H9 (cell line): Measurements from ENCODE around the gene KCNJ16. TPM values are rescaled to one million over a fixed set of nuclear protein-coding genes. Genes with fewer than 3 reads are reported as not detected.
A peak's percentile ranks its signal among the peaks of the same experiment; 100 is the strongest.

Experiments used
- DNase-seq: peaks from one replicate; pipeline ENCODE4 v3.0.0-alpha.2; 2017
- H2AFZ ChIP-seq: one replicate; pipeline ENCODE4 v1.6.1; 2013; ENCODE audit warnings: mild to moderate bottlenecking, low read length, control low read depth, moderate library complexity
- H2AK5ac ChIP-seq: 2 replicates; pipeline ENCODE4 v1.6.1; 2013; ENCODE audit warnings: low read length, control low read depth, mixed read lengths; ENCODE audit not compliant: insufficient read length
- H2BK120ac ChIP-seq: one replicate; pipeline ENCODE4 v1.6.1; 2013; ENCODE audit warnings: low read depth, mild to moderate bottlenecking, low read length, control low read depth, inconsistent platforms; ENCODE audit not compliant: poor library complexity, severe bottlenecking
- H2BK12ac ChIP-seq: 2 replicates; pipeline ENCODE4 v1.6.1; 2013; ENCODE audit warnings: low read length, control low read depth, mixed read lengths, low read depth; ENCODE audit not compliant: insufficient read length
- H2BK15ac ChIP-seq: 2 replicates; pipeline ENCODE4 v1.6.1; 2013; ENCODE audit warnings: low read depth, low read length, control low read depth
- H2BK20ac ChIP-seq: one replicate; pipeline ENCODE4 v1.6.1; 2013; ENCODE audit warnings: low read depth, mild to moderate bottlenecking, low read length, control low read depth, inconsistent platforms; ENCODE audit not compliant: poor library complexity, severe bottlenecking
- H2BK5ac ChIP-seq: 2 replicates; pipeline ENCODE4 v1.6.1; 2013; ENCODE audit warnings: low read length, control low read depth, mixed read lengths; ENCODE audit not compliant: insufficient read length
- H3K14ac ChIP-seq: 2 replicates; pipeline ENCODE4 v1.6.1; 2013; ENCODE audit warnings: low read length, control low read depth; ENCODE audit not compliant: insufficient read depth
- H3K18ac ChIP-seq: 2 replicates; pipeline ENCODE4 v1.6.1; 2013; ENCODE audit warnings: low read depth, mild to moderate bottlenecking, mixed read lengths, low read length, control low read depth; ENCODE audit not compliant: insufficient read length
- H3K23ac ChIP-seq: 2 replicates; pipeline ENCODE4 v1.6.1; 2013; ENCODE audit warnings: low read length, control low read depth, mixed read lengths, low read depth; ENCODE audit not compliant: insufficient read length
- H3K23me2 ChIP-seq: 2 replicates; pipeline ENCODE4 v1.6.1; 2013; ENCODE audit warnings: low read depth, mild to moderate bottlenecking, mixed read lengths, low read length, control low read depth; ENCODE audit not compliant: insufficient read length, poor library complexity, severe bottlenecking
- H3K27ac ChIP-seq: 2 replicates; pipeline ENCODE4 v1.5.1; 2013; ENCODE audit warnings: low read length, control low read depth, mixed read lengths, low read depth; ENCODE audit not compliant: insufficient read length
- H3K27me3 ChIP-seq: 2 replicates; pipeline ENCODE4 v1.6.1; 2013; ENCODE audit warnings: low read length, control low read depth, inconsistent platforms; ENCODE audit not compliant: insufficient read depth
- H3K4ac ChIP-seq: 2 replicates; pipeline ENCODE4 v1.6.1; 2013; ENCODE audit warnings: low read depth, mild to moderate bottlenecking, control low read depth, inconsistent platforms, low read length, moderate library complexity
- H3K4me1 ChIP-seq: 2 replicates; pipeline ENCODE4 v1.6.1; 2013; ENCODE audit warnings: low read length, control low read depth, inconsistent platforms; ENCODE audit not compliant: insufficient read depth
- H3K4me2 ChIP-seq: 2 replicates; pipeline ENCODE4 v1.6.1; 2013; ENCODE audit warnings: low read length, control low read depth, mixed read lengths; ENCODE audit not compliant: insufficient read length, insufficient read depth
- H3K56ac ChIP-seq: 2 replicates; pipeline ENCODE4 v1.6.1; 2013; ENCODE audit warnings: low read depth, mild to moderate bottlenecking, mixed read lengths, low read length, control low read depth; ENCODE audit not compliant: insufficient read length
- H3K79me1 ChIP-seq: 2 replicates; pipeline ENCODE4 v1.6.1; 2013; ENCODE audit warnings: low read depth, mild to moderate bottlenecking, moderate library complexity, low read length, control low read depth, inconsistent platforms; ENCODE audit not compliant: insufficient read depth, poor library complexity, severe bottlenecking
- H3K79me2 ChIP-seq: 2 replicates; pipeline ENCODE4 v1.6.1; 2013; ENCODE audit warnings: low read length, control low read depth, inconsistent platforms; ENCODE audit not compliant: insufficient read depth
- H3K9ac ChIP-seq: 2 replicates; pipeline ENCODE4 v1.6.1; 2013; ENCODE audit warnings: low read length, control low read depth, mixed read lengths; ENCODE audit not compliant: insufficient read length; ENCODE audit errors: extremely low read depth
- H3K9me3 ChIP-seq: one replicate; pipeline ENCODE4 v1.6.1; 2013; ENCODE audit warnings: low read depth, low read length, inconsistent platforms; ENCODE audit not compliant: control insufficient read depth
- H3T11ph ChIP-seq: one replicate; pipeline ENCODE4 v1.6.1; 2013; ENCODE audit warnings: mild to moderate bottlenecking, low read length, control low read depth, inconsistent platforms
- H4K20me1 ChIP-seq: one replicate; pipeline ENCODE4 v1.6.1; 2013; ENCODE audit not compliant: control insufficient read depth, insufficient read length, insufficient read depth
- H4K5ac ChIP-seq: 2 replicates; pipeline ENCODE4 v1.6.1; 2013; ENCODE audit warnings: low read depth, mild to moderate bottlenecking, mixed read lengths, low read length, control low read depth; ENCODE audit not compliant: insufficient read length
- H4K8ac ChIP-seq: replicated peaks from 2 replicates; pipeline ENCODE4 v1.6.1; 2013; ENCODE audit warnings: low read length, control low read depth, mixed read lengths, low read depth; ENCODE audit not compliant: insufficient read length
- H4K91ac ChIP-seq: 2 replicates; pipeline ENCODE4 v1.6.1; 2013; ENCODE audit warnings: low read depth, mild to moderate bottlenecking, moderate library complexity, mixed read lengths, low read length, control low read depth; ENCODE audit not compliant: insufficient read length
- H3K27ac Mint-ChIP-seq, 3 experiments: 2 replicates in 2 of 3; 3 replicates in 1 of 3; pipeline ENCODE4 v1.8.0; 2020 to 2021; ENCODE audit warnings: mixed read lengths in 3 of 3, mild to moderate bottlenecking in 1 of 3, moderate library complexity in 1 of 3
- H3K27me3 Mint-ChIP-seq: 2 replicates; pipeline ENCODE4 v1.8.0; 2021; ENCODE audit warnings: low read depth, mild to moderate bottlenecking, moderate library complexity, mixed read lengths
- H3K36me3 Mint-ChIP-seq, 3 experiments: 2 replicates in 2 of 3; 3 replicates in 1 of 3; pipeline ENCODE4 v1.8.0; 2020 to 2021; ENCODE audit warnings: low read depth in 3 of 3, mixed read lengths in 3 of 3; ENCODE audit not compliant: insufficient read depth in 1 of 3
- H3K4me1 Mint-ChIP-seq, 2 experiments: 2 replicates each; pipeline ENCODE4 v1.8.0; 2020; ENCODE audit warnings: mixed read lengths in 2 of 2
- H3K4me3 Mint-ChIP-seq, 2 experiments: 2 replicates in 1 of 2; 3 replicates in 1 of 2; pipeline ENCODE4 v1.8.0; 2020 to 2021; ENCODE audit warnings: mild to moderate bottlenecking in 2 of 2, mixed read lengths in 2 of 2, moderate library complexity in 1 of 2
- H3K9me3 Mint-ChIP-seq, 2 experiments: 2 replicates in 1 of 2; 3 replicates in 1 of 2; pipeline ENCODE4 v1.8.0; 2020; ENCODE audit warnings: mild to moderate bottlenecking in 2 of 2, mixed read lengths in 2 of 2, moderate library complexity in 1 of 2
- WGBS: extraction: QIAGEN DNeasy Blood & Tissue Kit; methylation state at CpG from one replicate; pipeline ENCODE4 v1.1.7; 2013; ENCODE audit warnings: missing lambda C conversion rate, low lambda C conversion rate, mixed read lengths; ENCODE audit not compliant: insufficient read length; ENCODE audit errors: extremely low coverage; 5-methylcytosine and 5-hydroxymethylcytosine counted together
- total RNA-seq: library from RNA; stranded (reverse); gene quantifications from 2 replicates; pipeline ENCODE4 v1.2.1, GENCODE V29; 2021
- TF ChIP-seq, protein P1 (sequence below): fragments of 200-600 bp; sonication (generic); conservative IDR thresholded peaks from 3 replicates; pipeline ENCODE4 v1.8.0; 2021; ENCODE audit warnings: antibody characterized with exemption, mild to moderate bottlenecking

The KCNJ16 gene
- total RNA-seq, 1 experiment from 2014 or later: not detected

DNA sequence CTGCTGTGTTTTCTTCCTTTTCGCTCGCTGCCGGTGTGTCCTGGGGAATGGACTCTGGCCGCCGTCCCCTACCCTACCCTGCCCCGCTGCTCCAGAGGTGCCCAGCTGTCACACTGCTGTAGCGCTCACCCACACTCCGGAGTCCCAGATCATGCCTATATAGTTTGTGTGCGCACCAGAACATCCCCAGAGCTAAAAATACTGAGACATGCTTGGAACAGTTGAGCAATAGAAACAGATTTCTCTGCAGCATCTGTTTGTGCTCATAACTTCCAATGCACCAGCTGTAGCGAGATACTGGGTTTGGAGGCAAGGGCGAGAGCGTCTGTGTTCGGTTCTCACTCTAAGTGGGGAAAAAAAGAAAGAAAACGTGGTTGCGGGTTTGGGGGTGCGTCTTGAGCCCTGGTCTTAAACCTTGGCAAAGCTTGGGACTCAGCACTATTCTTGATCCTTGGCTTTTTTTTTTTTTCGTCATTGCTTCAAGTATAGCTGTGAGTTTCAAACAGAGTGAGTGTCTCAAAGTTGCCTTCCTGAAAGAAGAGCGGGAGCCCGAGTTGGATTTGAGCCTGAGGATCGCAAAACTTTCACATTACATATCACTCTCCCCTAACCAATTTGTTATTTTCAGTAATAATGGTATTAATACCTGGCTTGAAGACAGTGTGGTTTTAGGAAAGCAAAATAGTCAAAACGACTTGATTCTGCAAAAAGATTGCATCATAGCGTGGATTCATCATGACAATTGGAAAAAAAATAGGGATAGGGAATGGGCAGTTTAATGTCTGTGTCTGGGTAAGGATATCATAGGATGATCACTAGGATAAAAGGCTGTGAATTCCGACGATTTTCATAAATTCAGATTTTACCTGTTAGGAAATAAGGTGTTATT is 94.9 kb downstream of the KCNJ16 start:
- no peak overlapping the region for H2BK12ac ChIP-seq
- WGBS: no CpG with 5 or more reads among the region's 24 CpGs
- no peak overlapping the region for H4K8ac ChIP-seq
- H3K4me2 ChIP-seq: peak overlapping the region; percentile 91
- H3K4ac ChIP-seq: no peak overlapping the region
- no peak overlapping the region for H3K56ac ChIP-seq
- Mint-ChIP-seq H3K27me3 (peaks cover 46% of the 10 kb centered on the region), H3K9me3 (no peaks in the 10 kb centered on the region), H3K36me3 (no peaks in the 10 kb centered on the region), H3K4me3 (peak overlapping the region; percentile 82 to 90), H3K4me1 (peaks cover 15 to 17% of the 10 kb centered on the region in 2 experiments), H3K27ac (no peak overlapping the region)
- H2BK120ac ChIP-seq: no peak overlapping the region
- H3K79me1 ChIP-seq: no peaks in the 10 kb centered on the region
- H3K14ac ChIP-seq: no peak overlapping the region
- H2BK20ac ChIP-seq: no peak overlapping the region
- no peak overlapping the region for H2BK5ac ChIP-seq
- peaks cover 5% of the 10 kb centered on the region; the same call in 1 of the 2 replicates for H3K27me3 ChIP-seq
- no peak overlapping the region for H4K91ac ChIP-seq
- DNase-seq: no peak
- H3K18ac ChIP-seq: no peak overlapping the region
- no peak overlapping the region for H2AFZ ChIP-seq
- no peak overlapping the region for H2BK15ac ChIP-seq
- no peak overlapping the region for H4K5ac ChIP-seq
- H3K4me1 ChIP-seq: no peaks in the 10 kb centered on the region; the same call in 1 of the 2 replicates
- no peak overlapping the region for H3T11ph ChIP-seq
- H3K9ac ChIP-seq: no peak overlapping the region
- H3K27ac ChIP-seq: no peak overlapping the region
- no peaks in the 10 kb centered on the region for H3K9me3 ChIP-seq
- no peaks in the 10 kb centered on the region for H3K79me2 ChIP-seq
- peaks cover 17% of the 10 kb centered on the region for H3K23me2 ChIP-seq
- no peak overlapping the region for H3K23ac ChIP-seq
- H4K20me1 ChIP-seq: no peaks in the 10 kb centered on the region
- H2AK5ac ChIP-seq: no peak overlapping the region
- TF ChIP-seq, protein P1, sequence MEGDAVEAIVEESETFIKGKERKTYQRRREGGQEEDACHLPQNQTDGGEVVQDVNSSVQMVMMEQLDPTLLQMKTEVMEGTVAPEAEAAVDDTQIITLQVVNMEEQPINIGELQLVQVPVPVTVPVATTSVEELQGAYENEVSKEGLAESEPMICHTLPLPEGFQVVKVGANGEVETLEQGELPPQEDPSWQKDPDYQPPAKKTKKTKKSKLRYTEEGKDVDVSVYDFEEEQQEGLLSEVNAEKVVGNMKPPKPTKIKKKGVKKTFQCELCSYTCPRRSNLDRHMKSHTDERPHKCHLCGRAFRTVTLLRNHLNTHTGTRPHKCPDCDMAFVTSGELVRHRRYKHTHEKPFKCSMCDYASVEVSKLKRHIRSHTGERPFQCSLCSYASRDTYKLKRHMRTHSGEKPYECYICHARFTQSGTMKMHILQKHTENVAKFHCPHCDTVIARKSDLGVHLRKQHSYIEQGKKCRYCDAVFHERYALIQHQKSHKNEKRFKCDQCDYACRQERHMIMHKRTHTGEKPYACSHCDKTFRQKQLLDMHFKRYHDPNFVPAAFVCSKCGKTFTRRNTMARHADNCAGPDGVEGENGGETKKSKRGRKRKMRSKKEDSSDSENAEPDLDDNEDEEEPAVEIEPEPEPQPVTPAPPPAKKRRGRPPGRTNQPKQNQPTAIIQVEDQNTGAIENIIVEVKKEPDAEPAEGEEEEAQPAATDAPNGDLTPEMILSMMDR: no peak
